ENCODE results near the gene SPATA31E1.
"Not testable (repeated sequence)": the region's sequence is repeated elsewhere in the genome, so short reads cannot be mapped to it uniquely, and the experiment has no call there.

The SPATA31E1 gene

GRCh38 chr9:87886210-87886932 lies 3.7 kb downstream of the SPATA31E1 start:
- DNase-seq = no peak

GRCh38 chr9:87886933-87887505 lies 4.3 kb downstream of the SPATA31E1 start:
- no peak for DNase-seq

GRCh38 chr9:87887661-87888480 lies 5.2 kb downstream of the SPATA31E1 start:
- no peak for DNase-seq

- DNase-seq = no peak
Observed at GRCh38 chr9:87888501-87888900, 5.8 kb downstream of the SPATA31E1 start.

- DNase-seq = no peak
Observed at GRCh38 chr9:87889065-87889881, 6.6 kb downstream of the SPATA31E1 start.

- DNase-seq = no peak
Observed at GRCh38 chr9:87889882-87890252, 7.2 kb downstream of the SPATA31E1 start.

- DNase-seq = peak; percentile 4
Observed at GRCh38 chr9:87890837-87891236, 8.2 kb downstream of the SPATA31E1 start.

- no peak for DNase-seq
Observed at GRCh38 chr9:87891754-87892153, 9.1 kb downstream of the SPATA31E1 start.

- no peak for DNase-seq
Observed at GRCh38 chr9:87892956-87893355, 10.3 kb downstream of the SPATA31E1 start.

- DNase-seq = no peak
Observed at GRCh38 chr9:87894998-87895625, 12.4 kb downstream of the SPATA31E1 start.

- DNase-seq = no peak
Observed at GRCh38 chr9:87896891-87897290, 14.2 kb downstream of the SPATA31E1 start.

- no peak for DNase-seq
Observed at GRCh38 chr9:87898151-87898550, 15.5 kb downstream of the SPATA31E1 start.

- DNase-seq = not testable (repeated sequence)
Observed at GRCh38 chr9:87902371-87902770, 19.7 kb downstream of the SPATA31E1 start.

- DNase-seq = peak; percentile 28
Observed at GRCh38 chr9:87909310-87910041, 26.8 kb downstream of the SPATA31E1 start.

GRCh38 chr9:87910821-87911220 lies 28.1 kb downstream of the SPATA31E1 start:
- no peak for DNase-seq

- not testable (repeated sequence) for DNase-seq
Observed at GRCh38 chr9:87917662-87918061, 35.0 kb downstream of the SPATA31E1 start, which contains the start of gene SPATA31C1. Gene SPATA31C1, plus strand, starts transcription at chr9:87917962.

GRCh38 chr9:87919013-87919412 lies 36.3 kb downstream of the SPATA31E1 start:
- DNase-seq = not testable (repeated sequence)

- DNase-seq = not testable (repeated sequence)
Observed at GRCh38 chr9:87921561-87921960, 38.9 kb downstream of the SPATA31E1 start.

GRCh38 chr9:87923012-87923411 lies 40.3 kb downstream of the SPATA31E1 start:
- not testable (repeated sequence) for DNase-seq

GRCh38 chr9:87924851-87925250 lies 42.2 kb downstream of the SPATA31E1 start:
- not testable (repeated sequence) for DNase-seq

GRCh38 chr9:87929152-87929551 lies 46.5 kb downstream of the SPATA31E1 start:
- DNase-seq = not testable (repeated sequence)

GRCh38 chr9:87934444-87934843 lies 51.8 kb downstream of the SPATA31E1 start:
- not testable (repeated sequence) for DNase-seq

All from NCI-H82 (cell line).